Keratinocyte (primary cell): ENCODE data around the gene CERKL.

Experiments used
- CTCF ChIP-seq, 3 experiments: IDR thresholded peaks in 1 of 3; conservative IDR thresholded peaks in 1 of 3; optimal IDR thresholded peaks in 1 of 3; 2 replicates in 2 of 3; 3 replicates in 1 of 3; pipeline versions ENCODE3 to v1.5.1; 2011; ENCODE audit warnings: low read length in 3 of 3, mild to moderate bottlenecking in 3 of 3, moderate library complexity in 2 of 3, control low read depth in 1 of 3, inconsistent platforms in 1 of 3; ENCODE audit not compliant: insufficient read depth in 2 of 3; ENCODE audit errors: extremely low read depth in 1 of 3
- EZH2 ChIP-seq: IDR thresholded peaks from one replicate; pipeline ENCODE4 v1.6.1; 2012; ENCODE audit warnings: inconsistent platforms, mild to moderate bottlenecking, low read length, moderate library complexity

GRCh38 chr2:181589779-181590178, 67.1 kb downstream of the CERKL start:
- TF ChIP-seq CTCF (optimal IDR thresholded peaks at IDR 0.05 in 1 of 3, IDR thresholded peaks at IDR 0.05 in 1 of 3, conservative IDR thresholded peaks at IDR 0.05 in 1 of 3; ENCODE audit: extremely low read depth in 1 of 3, insufficient read depth in 2 of 3, low read length in 3 of 3) (no peak), EZH2 (no peak)
